Adrenal gland (tissue), 5 donors: Measurements from ENCODE around the gene HOTAIR.

Experiments used
- CTCF ChIP-seq, 6 experiments: fragments of 450-650 bp in 4 of 6; fragments of 200-600 bp in 2 of 6; sonication (generic) in 1 of 6; IDR thresholded peaks; 1 replicate in 5 of 6; 2 replicates in 1 of 6; pipeline versions ENCODE4 v1.5.1 to v1.8.0; 2016 to 2021; ENCODE audit warnings: antibody characterized with exemption in 6 of 6, mild to moderate bottlenecking in 2 of 6, moderate library complexity in 1 of 6
- POLR2A ChIP-seq, 2 donors: fragments of 450-650 bp; IDR thresholded peaks; one replicate each; pipeline ENCODE4 v1.6.1; 2017; ENCODE audit warnings: antibody characterized with exemption in 2 of 2, mild to moderate bottlenecking in 2 of 2, moderate library complexity in 1 of 2
- donor health status: DM: no; HTN: no; CAD: no.

GRCh38 chr12:54020591-54021405, 46.0 kb upstream of the HOTAIR start:
- TF ChIP-seq CTCF (IDR thresholded peaks at IDR 0.05) (no peak), POLR2A (IDR thresholded peaks at IDR 0.05) (no peak)
